Measurements from ENCODE around the gene CBARP. TPM values are rescaled to one million over a fixed set of nuclear protein-coding genes. Genes with fewer than 3 reads are reported as not detected.
A peak's percentile ranks its signal among the peaks of the same experiment; 100 is the strongest.

CBARP gene
- total and polyA plus RNA-seq, 4 donors: 0.05 to 0.25 (median 0.06) TPM; not detected in 1

GRCh38 chr19:1239796-1240737 is 2.3 kb upstream of the CBARP start:
- Histone ChIP-seq H3K9me3 (ENCODE audit: control insufficient read depth in 4 of 4, low read length in 3 of 4) (no peaks in the 10 kb centered on the region), H3K27me3 (ENCODE audit: control insufficient read depth in 4 of 4, insufficient read depth in 4 of 4, low read length in 3 of 4) (no peaks in the 10 kb centered on the region), H3K4me1 (ENCODE audit: control insufficient read depth in 4 of 4, insufficient read depth in 4 of 4, low read length in 3 of 4) (peaks cover 25 to 59% (median 38%) of the 10 kb centered on the region in 4 donors), H3K4me3 (ENCODE audit: low read depth in 1 of 3, low read length in 3 of 3) (peak overlapping the region in 1 of 3 donors; percentile 23), H3K36me3 (ENCODE audit: control insufficient read depth in 4 of 4, insufficient read depth in 3 of 4, low read depth in 1 of 4, low read length in 3 of 4) (no peaks in the 10 kb centered on the region), H3K9ac (ENCODE audit: low read depth in 1 of 2, low read length in 2 of 2) (peak overlapping the region in 1 of 2 donors; percentile 24), H3K27ac (ENCODE audit: low read depth in 1 of 2, low read length in 2 of 2) (peak overlapping the region; percentile 38 to 57)
- peak; percentile 82 for DNase-seq (ENCODE audit: low spot score)
- TF ChIP-seq RAD21 (IDR thresholded peaks at IDR 0.05) (peak in 1 of 2 donors; percentile 65), YY1 (IDR thresholded peaks at IDR 0.05) (no peak), CTCF (IDR thresholded peaks at IDR 0.05; ENCODE audit: low read depth, low read length, missing input control) (peak; percentile 79)
- WGBS: 15% methylated on average over 84 of the region's 84 CpGs

GRCh38 chr19:1239420-1239795 is 1.6 kb upstream of the CBARP start:
- no peaks in the 10 kb centered on the region for H3K9me3 ChIP-seq (ENCODE audit: control insufficient read depth in 4 of 4, low read length in 3 of 4)
- DNase-seq (ENCODE audit: low spot score): no peak
- H3K36me3 ChIP-seq (ENCODE audit: control insufficient read depth in 4 of 4, insufficient read depth in 3 of 4, low read depth in 1 of 4, low read length in 3 of 4): no peaks in the 10 kb centered on the region
- 84% methylated on average over 11 of the region's 11 CpGs for WGBS
- H3K27me3 ChIP-seq (ENCODE audit: control insufficient read depth in 4 of 4, insufficient read depth in 4 of 4, low read length in 3 of 4): no peaks in the 10 kb centered on the region
- H3K4me1 ChIP-seq (ENCODE audit: control insufficient read depth in 4 of 4, insufficient read depth in 4 of 4, low read length in 3 of 4): peaks cover 25 to 52% (median 34%) of the 10 kb centered on the region in 4 donors
- H3K4me3 ChIP-seq (ENCODE audit: low read depth in 1 of 3, low read length in 3 of 3): no peak overlapping the region
- no peak overlapping the region for H3K9ac ChIP-seq (ENCODE audit: low read depth in 1 of 2, low read length in 2 of 2)
- peak overlapping the region; percentile 38 to 57 for H3K27ac ChIP-seq (ENCODE audit: low read depth in 1 of 2, low read length in 2 of 2)
- TF ChIP-seq MAX (IDR thresholded peaks at IDR 0.05) (no peak), ZBTB33 (IDR thresholded peaks at IDR 0.05) (no peak), JUND (IDR thresholded peaks at IDR 0.05) (no peak), GABPA (IDR thresholded peaks at IDR 0.05 in 1 of 2, conservative IDR thresholded peaks at IDR 0.05 in 1 of 2) (no peak), RXRA (IDR thresholded peaks at IDR 0.05) (no peak), CTCF (IDR thresholded peaks at IDR 0.05; ENCODE audit: low read depth, low read length, missing input control) (no peak), EGR1 (IDR thresholded peaks at IDR 0.05; ENCODE audit: low read depth in 2 of 2) (no peak), HNF4G (IDR thresholded peaks at IDR 0.05) (no peak), SP1 (IDR thresholded peaks at IDR 0.05) (no peak), FOXA2 (IDR thresholded peaks at IDR 0.05) (no peak), REST (IDR thresholded peaks at IDR 0.05) (no peak), ATF3 (IDR thresholded peaks at IDR 0.05) (no peak), HNF4A (conservative IDR thresholded peaks at IDR 0.05) (no peak), NR2F2 (IDR thresholded peaks at IDR 0.05) (no peak), RAD21 (IDR thresholded peaks at IDR 0.05) (no peak)

Measured in liver (tissue), 9 donors.